SK-N-SH (cell line): Measurements from ENCODE around the gene PRXL2B.

Source experiments
- ELF1 ChIP-seq: IDR thresholded peaks from 2 replicates; pipeline ENCODE4 v1.4.0; 2012
- EP300 ChIP-seq, 2 experiments: IDR thresholded peaks; 2 replicates each; pipeline versions ENCODE4 v1.4.0 to v1.6.1; 2012; ENCODE audit warnings: borderline replicate concordance in 1 of 2, low read depth in 1 of 2, low read length in 1 of 2
- FOXJ3 ChIP-seq: sonication (generic); formaldehyde crosslinking; IDR thresholded peaks from 2 replicates; pipeline ENCODE4 v1.5.1; 2020; ENCODE audit warnings: mild to moderate bottlenecking, missing genetic modification reagents
- GATA2 ChIP-seq: sonication (generic); formaldehyde crosslinking; IDR thresholded peaks from 2 replicates; pipeline ENCODE4 v1.5.0; 2020; ENCODE audit warnings: mild to moderate bottlenecking, missing genetic modification reagents
- JUND ChIP-seq: IDR thresholded peaks from 2 replicates; pipeline ENCODE4 v1.4.0; 2012
- MEF2A ChIP-seq: IDR thresholded peaks from 2 replicates; pipeline ENCODE4 v1.4.0; 2012; ENCODE audit warnings: low read depth, borderline replicate concordance
- MXI1 ChIP-seq: IDR thresholded peaks from 2 replicates; pipeline ENCODE4 v1.6.1; 2012; ENCODE audit warnings: mild to moderate bottlenecking, low read depth, low read length, improper control_type of control experiment
- POLR2AphosphoS5 ChIP-seq: IDR thresholded peaks from 2 replicates; pipeline ENCODE4 v1.6.1; 2012; ENCODE audit warnings: low read depth, low read length
- SIN3A ChIP-seq: IDR thresholded peaks from 2 replicates; pipeline ENCODE4 v1.6.1; 2012; ENCODE audit warnings: low read depth, mild to moderate bottlenecking, low read length, moderate library complexity, borderline replicate concordance
- TEAD4 ChIP-seq: IDR thresholded peaks from 2 replicates; pipeline ENCODE4 v1.4.0; 2012; ENCODE audit warnings: mild to moderate bottlenecking, borderline replicate concordance; ENCODE audit not compliant: insufficient read depth
- YY1 ChIP-seq: IDR thresholded peaks from 2 replicates; pipeline ENCODE4 v1.4.0; 2012; ENCODE audit warnings: low read depth, mild to moderate bottlenecking
- TF ChIP-seq, protein P1 (sequence below): fragments of 200-600 bp; sonication (generic); IDR thresholded peaks from 2 replicates; pipeline ENCODE4 v1.6.1; 2017; ENCODE audit warnings: antibody characterized with exemption, mild to moderate bottlenecking, moderate library complexity
- TF ChIP-seq, protein P2 (sequence below): IDR thresholded peaks from 2 replicates; pipeline ENCODE4 v1.4.0; 2012; ENCODE audit warnings: low read depth, borderline replicate concordance
- TF ChIP-seq, protein P3 (sequence below): IDR thresholded peaks from 2 replicates; pipeline ENCODE4; 2012

DNA sequence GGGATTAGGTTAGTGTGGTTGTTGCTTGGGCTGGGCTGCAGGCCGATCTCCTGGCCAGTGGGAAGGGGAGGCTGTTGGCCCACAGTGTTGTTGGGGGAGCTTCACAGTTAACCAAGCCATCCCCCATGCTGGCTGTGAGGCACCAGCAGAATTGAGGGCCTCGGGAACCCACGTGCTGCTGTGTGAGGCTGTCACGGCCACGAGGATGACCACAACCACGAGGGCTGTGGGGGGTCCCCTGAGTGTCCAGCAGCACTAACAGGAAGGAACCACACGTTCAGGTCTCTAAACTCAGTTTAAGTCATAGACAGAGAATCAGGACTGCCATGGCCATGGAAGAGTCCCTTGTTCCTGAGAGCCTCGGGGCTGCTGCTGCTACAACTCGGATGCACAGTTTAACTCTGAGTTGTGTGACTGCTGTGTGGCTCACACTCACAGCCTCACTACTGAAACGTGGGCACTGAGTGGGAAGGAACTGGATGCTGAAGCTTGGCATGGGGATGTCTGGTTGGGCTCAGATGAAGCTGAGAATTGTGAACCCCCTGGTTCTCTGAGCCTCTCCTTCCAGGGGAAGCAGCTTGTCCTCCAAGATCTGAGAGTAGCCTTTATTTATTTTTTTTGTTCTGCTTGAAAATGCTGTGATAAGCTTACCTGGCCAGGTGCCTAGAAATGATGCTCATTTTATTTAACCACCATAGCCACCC lies 51.0 kb downstream of the PRXL2B start:
- TF ChIP-seq YY1 (no peak), POLR2AphosphoS5 (no peak), TEAD4 (no peak), MXI1 (no peak), JUND (no peak), SIN3A (no peak), ELF1 (0 out of 2 replicates have a peak, but pooled peaks have one; percentile 8), EP300 (IDR thresholded peaks at IDR 0.05; ENCODE audit: borderline replicate concordance in 1 of 2, low read depth in 1 of 2, low read length in 1 of 2) (no peak), GATA2 (CRISPR knock-in tag) (no peak), FOXJ3 (no peak), MEF2A (no peak)
- TF ChIP-seq, protein P1, sequence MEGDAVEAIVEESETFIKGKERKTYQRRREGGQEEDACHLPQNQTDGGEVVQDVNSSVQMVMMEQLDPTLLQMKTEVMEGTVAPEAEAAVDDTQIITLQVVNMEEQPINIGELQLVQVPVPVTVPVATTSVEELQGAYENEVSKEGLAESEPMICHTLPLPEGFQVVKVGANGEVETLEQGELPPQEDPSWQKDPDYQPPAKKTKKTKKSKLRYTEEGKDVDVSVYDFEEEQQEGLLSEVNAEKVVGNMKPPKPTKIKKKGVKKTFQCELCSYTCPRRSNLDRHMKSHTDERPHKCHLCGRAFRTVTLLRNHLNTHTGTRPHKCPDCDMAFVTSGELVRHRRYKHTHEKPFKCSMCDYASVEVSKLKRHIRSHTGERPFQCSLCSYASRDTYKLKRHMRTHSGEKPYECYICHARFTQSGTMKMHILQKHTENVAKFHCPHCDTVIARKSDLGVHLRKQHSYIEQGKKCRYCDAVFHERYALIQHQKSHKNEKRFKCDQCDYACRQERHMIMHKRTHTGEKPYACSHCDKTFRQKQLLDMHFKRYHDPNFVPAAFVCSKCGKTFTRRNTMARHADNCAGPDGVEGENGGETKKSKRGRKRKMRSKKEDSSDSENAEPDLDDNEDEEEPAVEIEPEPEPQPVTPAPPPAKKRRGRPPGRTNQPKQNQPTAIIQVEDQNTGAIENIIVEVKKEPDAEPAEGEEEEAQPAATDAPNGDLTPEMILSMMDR: no peak
- TF ChIP-seq, protein P2, sequence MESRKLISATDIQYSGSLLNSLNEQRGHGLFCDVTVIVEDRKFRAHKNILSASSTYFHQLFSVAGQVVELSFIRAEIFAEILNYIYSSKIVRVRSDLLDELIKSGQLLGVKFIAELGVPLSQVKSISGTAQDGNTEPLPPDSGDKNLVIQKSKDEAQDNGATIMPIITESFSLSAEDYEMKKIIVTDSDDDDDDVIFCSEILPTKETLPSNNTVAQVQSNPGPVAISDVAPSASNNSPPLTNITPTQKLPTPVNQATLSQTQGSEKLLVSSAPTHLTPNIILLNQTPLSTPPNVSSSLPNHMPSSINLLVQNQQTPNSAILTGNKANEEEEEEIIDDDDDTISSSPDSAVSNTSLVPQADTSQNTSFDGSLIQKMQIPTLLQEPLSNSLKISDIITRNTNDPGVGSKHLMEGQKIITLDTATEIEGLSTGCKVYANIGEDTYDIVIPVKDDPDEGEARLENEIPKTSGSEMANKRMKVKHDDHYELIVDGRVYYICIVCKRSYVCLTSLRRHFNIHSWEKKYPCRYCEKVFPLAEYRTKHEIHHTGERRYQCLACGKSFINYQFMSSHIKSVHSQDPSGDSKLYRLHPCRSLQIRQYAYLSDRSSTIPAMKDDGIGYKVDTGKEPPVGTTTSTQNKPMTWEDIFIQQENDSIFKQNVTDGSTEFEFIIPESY: no peak
- TF ChIP-seq, protein P3, sequence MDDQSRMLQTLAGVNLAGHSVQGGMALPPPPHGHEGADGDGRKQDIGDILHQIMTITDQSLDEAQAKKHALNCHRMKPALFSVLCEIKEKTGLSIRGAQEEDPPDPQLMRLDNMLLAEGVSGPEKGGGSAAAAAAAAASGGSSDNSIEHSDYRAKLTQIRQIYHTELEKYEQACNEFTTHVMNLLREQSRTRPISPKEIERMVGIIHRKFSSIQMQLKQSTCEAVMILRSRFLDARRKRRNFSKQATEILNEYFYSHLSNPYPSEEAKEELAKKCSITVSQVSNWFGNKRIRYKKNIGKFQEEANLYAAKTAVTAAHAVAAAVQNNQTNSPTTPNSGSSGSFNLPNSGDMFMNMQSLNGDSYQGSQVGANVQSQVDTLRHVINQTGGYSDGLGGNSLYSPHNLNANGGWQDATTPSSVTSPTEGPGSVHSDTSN: no peak
